ENCODE measurements around the gene ERBIN. TPM values are rescaled to one million over a fixed set of nuclear protein-coding genes. Genes with fewer than 3 reads are reported as not detected.
"Not testable (repeated sequence)": the region's sequence is repeated elsewhere in the genome, so short reads cannot be mapped to it uniquely, and the experiment has no call there.

The ERBIN gene
- total RNA-seq, 2 experiments from 2014 or later = 40.8 to 40.9 TPM

- Mint-ChIP-seq H3K4me1 (peaks cover 34% of the 10 kb centered on the region), H3K27me3 (no peaks in the 10 kb centered on the region), H3K4me3 (no peak overlapping the region), H3K27ac (no peak overlapping the region), H3K36me3 (peaks cover 32% of the 10 kb centered on the region), H3K9me3 (ENCODE audit: low read depth) (no peaks in the 10 kb centered on the region)
- CTCF ChIA-PET = interaction anchor here (0.6 kb wide), 1 partner anchor 303 kb away, joined by 4 read pairs; no protein-coding TSS in a partner anchor
- DNase-seq = no peak
- no peak for ATAC-seq
These were observed 87.0 kb downstream of the ERBIN start for GRCh38 chr5:66013397-66013796.

GRCh38 chr5:66013906-66014305 lies 87.5 kb downstream of the ERBIN start:
- Mint-ChIP-seq H3K4me3 (no peak overlapping the region), H3K27me3 (no peaks in the 10 kb centered on the region), H3K36me3 (peaks cover 31% of the 10 kb centered on the region), H3K9me3 (ENCODE audit: low read depth) (no peaks in the 10 kb centered on the region), H3K27ac (no peak overlapping the region), H3K4me1 (peaks cover 33% of the 10 kb centered on the region)
- ATAC-seq (no peak), DNase-seq (no peak)
- CTCF ChIA-PET = interaction anchor here (0.6 kb wide), 1 partner anchor 303 kb away, joined by 4 read pairs; no protein-coding TSS in a partner anchor

GRCh38 chr5:66015196-66015960 lies 89.0 kb downstream of the ERBIN start:
- Mint-ChIP-seq H3K27ac (no peak overlapping the region), H3K4me3 (no peak overlapping the region), H3K27me3 (no peaks in the 10 kb centered on the region), H3K36me3 (peaks cover 24% of the 10 kb centered on the region), H3K4me1 (peaks cover 23% of the 10 kb centered on the region), H3K9me3 (ENCODE audit: low read depth) (no peaks in the 10 kb centered on the region)
- DNase-seq (no peak), ATAC-seq (no peak)
- CTCF ChIA-PET = interaction anchor here (0.8 kb wide), 1 partner anchor 8 kb away, joined by 3 read pairs; no protein-coding TSS in a partner anchor

- no peak overlapping the region for H3K4me3 Mint-ChIP-seq
- no peaks in the 10 kb centered on the region for H3K27me3 Mint-ChIP-seq
- CTCF ChIA-PET = no interaction called here
- H3K4me1 Mint-ChIP-seq = peaks cover 5% of the 10 kb centered on the region
- DNase-seq (no peak), ATAC-seq (no peak)
- no peak overlapping the region for H3K27ac Mint-ChIP-seq
- peaks cover 18% of the 10 kb centered on the region for H3K36me3 Mint-ChIP-seq
- H3K9me3 Mint-ChIP-seq (ENCODE audit: low read depth) = no peaks in the 10 kb centered on the region
These were observed 95.2 kb downstream of the ERBIN start for GRCh38 chr5:66021585-66021984.

GRCh38 chr5:66039296-66039695 lies 112.9 kb downstream of the ERBIN start:
- Mint-ChIP-seq H3K36me3 (peaks cover 22% of the 10 kb centered on the region), H3K4me1 (no peaks in the 10 kb centered on the region), H3K4me3 (no peak overlapping the region), H3K9me3 (ENCODE audit: low read depth) (no peaks in the 10 kb centered on the region), H3K27ac (no peak overlapping the region), H3K27me3 (no peaks in the 10 kb centered on the region)
- DNase-seq (no peak), ATAC-seq (no peak)
- CTCF ChIA-PET = no interaction called here

GRCh38 chr5:66039701-66040100 lies 113.3 kb downstream of the ERBIN start:
- Mint-ChIP-seq H3K27ac (no peak overlapping the region), H3K4me3 (no peak overlapping the region), H3K9me3 (ENCODE audit: low read depth) (no peaks in the 10 kb centered on the region), H3K36me3 (peaks cover 25% of the 10 kb centered on the region), H3K4me1 (no peaks in the 10 kb centered on the region), H3K27me3 (no peaks in the 10 kb centered on the region)
- CTCF ChIA-PET = no interaction called here
- no peak for ATAC-seq
- no peak for DNase-seq

GRCh38 chr5:66041627-66042026 lies 115.3 kb downstream of the ERBIN start:
- Mint-ChIP-seq H3K4me1 (no peaks in the 10 kb centered on the region), H3K9me3 (ENCODE audit: low read depth) (no peaks in the 10 kb centered on the region), H3K27me3 (no peaks in the 10 kb centered on the region), H3K27ac (no peak overlapping the region), H3K4me3 (no peak overlapping the region), H3K36me3 (peaks cover 27% of the 10 kb centered on the region)
- CTCF ChIA-PET = no interaction called here
- DNase-seq (no peak), ATAC-seq (no peak)

- Mint-ChIP-seq H3K4me1 (no peaks in the 10 kb centered on the region), H3K27me3 (no peaks in the 10 kb centered on the region)
These were observed 130.9 kb downstream of the ERBIN start for GRCh38 chr5:66057239-66057638.

GRCh38 chr5:66061320-66061719 lies 134.9 kb downstream of the ERBIN start:
- H3K4me1 Mint-ChIP-seq; H3K9me3 Mint-ChIP-seq (ENCODE audit: low read depth); DNase-seq; H3K4me3 Mint-ChIP-seq; ATAC-seq; CTCF ChIA-PET; H3K27me3 Mint-ChIP-seq; H3K27ac Mint-ChIP-seq: not testable (repeated sequence)
- H3K36me3 Mint-ChIP-seq = peaks cover 40% of the 10 kb centered on the region

More at GRCh38 chr5:66057239-66057638, 130.9 kb downstream of the ERBIN start:
- Mint-ChIP-seq H3K27ac (no peak overlapping the region), H3K36me3 (peaks cover 43% of the 10 kb centered on the region), H3K9me3 (ENCODE audit: low read depth) (peaks cover 4% of the 10 kb centered on the region), H3K4me3 (no peak overlapping the region)
- DNase-seq = no peak
- no peak for ATAC-seq
- CTCF ChIA-PET = no interaction called here

GRCh38 chr5:66063061-66063460 lies 136.7 kb downstream of the ERBIN start:
- DNase-seq; H3K9me3 Mint-ChIP-seq (ENCODE audit: low read depth); CTCF ChIA-PET; H3K27ac Mint-ChIP-seq; H3K27me3 Mint-ChIP-seq; ATAC-seq; H3K4me1 Mint-ChIP-seq; H3K4me3 Mint-ChIP-seq: not testable (repeated sequence)
- peaks cover 30% of the 10 kb centered on the region for H3K36me3 Mint-ChIP-seq

GRCh38 chr5:66066826-66067225 lies 140.5 kb downstream of the ERBIN start:
- DNase-seq (no peak), ATAC-seq (no peak)
- H3K27me3 Mint-ChIP-seq = no peaks in the 10 kb centered on the region
- no peak overlapping the region for H3K27ac Mint-ChIP-seq
- peaks cover 27% of the 10 kb centered on the region for H3K36me3 Mint-ChIP-seq
- no peak overlapping the region for H3K4me3 Mint-ChIP-seq
- CTCF ChIA-PET = no interaction called here
- H3K9me3 Mint-ChIP-seq (ENCODE audit: low read depth) = peaks cover 2% of the 10 kb centered on the region
- peaks cover 1% of the 10 kb centered on the region for H3K4me1 Mint-ChIP-seq

GRCh38 chr5:66072031-66072430 lies 145.7 kb downstream of the ERBIN start:
- H3K36me3 Mint-ChIP-seq = peaks cover 13% of the 10 kb centered on the region
- no peak overlapping the region for H3K4me3 Mint-ChIP-seq
- CTCF ChIA-PET = no interaction called here
- H3K9me3 Mint-ChIP-seq (ENCODE audit: low read depth) = no peaks in the 10 kb centered on the region
- no peak overlapping the region for H3K27ac Mint-ChIP-seq
- no peaks in the 10 kb centered on the region for H3K27me3 Mint-ChIP-seq
- no peak for DNase-seq
- no peak for ATAC-seq
- H3K4me1 Mint-ChIP-seq = peaks cover 5% of the 10 kb centered on the region

- H3K27ac Mint-ChIP-seq = no peak overlapping the region
- ATAC-seq = no peak
- H3K36me3 Mint-ChIP-seq = peaks cover 19% of the 10 kb centered on the region
- CTCF ChIA-PET = no interaction called here
- no peak overlapping the region for H3K4me3 Mint-ChIP-seq
- peaks cover 5% of the 10 kb centered on the region for H3K4me1 Mint-ChIP-seq
- no peaks in the 10 kb centered on the region for H3K9me3 Mint-ChIP-seq (ENCODE audit: low read depth)
- no peak for DNase-seq
- H3K27me3 Mint-ChIP-seq = no peaks in the 10 kb centered on the region
These were observed 148.5 kb downstream of the ERBIN start for GRCh38 chr5:66074901-66075300.

GRCh38 chr5:66080664-66081063 lies 154.3 kb downstream of the ERBIN start:
- CTCF ChIA-PET = no interaction called here
- Mint-ChIP-seq H3K36me3 (peaks cover 17% of the 10 kb centered on the region), H3K4me3 (no peak overlapping the region), H3K4me1 (no peaks in the 10 kb centered on the region), H3K9me3 (ENCODE audit: low read depth) (no peaks in the 10 kb centered on the region), H3K27ac (no peak overlapping the region), H3K27me3 (no peaks in the 10 kb centered on the region)
- DNase-seq (no peak), ATAC-seq (no peak)

Measured in activated CD8-positive, alpha-beta memory T cell treated with anti-CD3 and anti-CD28 coated beads, Interleukin-2, amount 10 ng/mL, durations not matched to agents 7 days and 5 days (primary cell).